Lung (tissue), 12 donors: ENCODE data around the gene U2SURP. TPM values are rescaled to one million over a fixed set of nuclear protein-coding genes. Genes with fewer than 3 reads are reported as not detected.

Experiments
- ATAC-seq: fragments of 200-7000 bp; cut with Tn5 transposase; one replicate; pipeline ENCODE4 v1.9.1; 2020; ENCODE audit warnings: moderate number of reproducible peaks; ENCODE audit not compliant: insufficient read depth, low FRiP score
- DNase-seq, 3 donors: peaks; one replicate each; pipeline ENCODE4 v3.0.0-alpha.2; 2013 to 2017
- H3K27ac ChIP-seq, 2 donors: one replicate each; pipeline ENCODE4 v1.5.1; 2013; ENCODE audit warnings: mild to moderate bottlenecking in 2 of 2, moderate library complexity in 2 of 2, control low read depth in 1 of 2, inconsistent platforms in 1 of 2, low read depth in 1 of 2, low read length in 1 of 2
- H3K27me3 ChIP-seq, 3 donors: one replicate each; pipeline ENCODE4 v1.5.1; 2013; ENCODE audit warnings: low read length in 2 of 3; ENCODE audit not compliant: control insufficient read depth in 3 of 3, insufficient read depth in 3 of 3
- H3K36me3 ChIP-seq, 4 donors: one replicate each; pipeline ENCODE4 v1.5.1; 2013; ENCODE audit warnings: low read length in 4 of 4, mild to moderate bottlenecking in 1 of 4, moderate library complexity in 1 of 4; ENCODE audit not compliant: control insufficient read depth in 4 of 4, insufficient read depth in 4 of 4
- H3K4me1 ChIP-seq, 5 donors: one replicate each; pipeline ENCODE4 v1.5.1; 2013; ENCODE audit warnings: low read length in 5 of 5, mild to moderate bottlenecking in 2 of 5, moderate library complexity in 1 of 5; ENCODE audit not compliant: control insufficient read depth in 5 of 5, insufficient read depth in 5 of 5
- H3K4me3 ChIP-seq: one replicate; pipeline ENCODE4 v1.5.1; 2013; ENCODE audit warnings: mild to moderate bottlenecking, control low read depth, moderate library complexity
- H3K9ac ChIP-seq, 2 donors: one replicate each; pipeline ENCODE4 v1.5.1; 2013; ENCODE audit warnings: low read length in 2 of 2, control low read depth in 1 of 2; ENCODE audit not compliant: insufficient read depth in 1 of 2
- H3K9me3 ChIP-seq, 4 donors: one replicate each; pipeline ENCODE4 v1.5.1; 2013; ENCODE audit warnings: low read length in 3 of 4, mild to moderate bottlenecking in 1 of 4, moderate library complexity in 1 of 4; ENCODE audit not compliant: control insufficient read depth in 4 of 4, insufficient read depth in 3 of 4
- WGBS, 2 donors: extraction: QIAGEN DNeasy Blood & Tissue Kit; methylation state at CpG; one replicate each; pipeline ENCODE4 v1.1.7; 2013; 5-methylcytosine and 5-hydroxymethylcytosine counted together
- polyA plus RNA-seq, 2 donors: library from polyadenylated mRNA; stranded (reverse); fragments of 200-250 nt; gene quantifications; one replicate each; pipeline ENCODE4 v1.2.1, GENCODE V29; 2013
- total RNA-seq, 2 donors: library from RNA; depleted of rRNA in 1 of 2; stranded (reverse); fragments of >200 nt in 1 of 2; gene quantifications; one replicate each; pipeline ENCODE4 v1.2.1, GENCODE V29; 2014 to 2021
- TF ChIP-seq, protein P1 (sequence below): IDR thresholded peaks from 2 replicates; pipeline ENCODE4 v1.5.1; 2012; ENCODE audit warnings: mild to moderate bottlenecking; ENCODE audit errors: control extremely low read depth, extremely low read depth
- donor health status: control.
- donor health status: control.
- donor health status: Bipolar disorder and iron deficiency.
- donor health status: healthy.
- donor health status: DM: yes; HTN: yes; CAD: no.

Gene U2SURP
- total and polyA plus RNA-seq, 4 donors = 25.7 to 167 (median 46.2) TPM

DNA sequence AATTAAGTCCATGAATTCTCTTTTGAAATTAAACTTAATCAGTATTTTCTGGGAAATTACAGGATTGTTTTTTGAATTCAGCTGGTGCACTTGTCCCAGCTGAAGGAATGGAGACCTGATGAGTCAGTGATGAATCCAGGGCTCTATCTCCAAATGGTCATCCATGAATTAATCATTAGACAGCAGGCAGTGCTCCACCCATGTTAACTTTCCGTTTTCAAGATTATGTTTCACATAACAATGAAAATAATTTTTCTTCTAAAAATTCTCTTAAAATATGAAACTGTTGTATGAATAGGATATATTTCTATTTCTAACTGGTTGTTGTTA is 24.0 kb upstream of the U2SURP start:
- WGBS, 2 donors = 83 to 91% methylated on average over 1 of the region's 1 CpG
- Histone ChIP-seq H3K9me3 (peaks cover 0 to under 1% (median 0%) of the 10 kb centered on the region in 4 donors), H3K36me3 (no peaks in the 10 kb centered on the region), H3K4me3 (no peak overlapping the region), H3K9ac (no peak overlapping the region), H3K27ac (peak overlapping the region in 1 of 2 donors; percentile 55), H3K4me1 (peaks cover 0 to 2% (median 0%) of the 10 kb centered on the region in 5 donors), H3K27me3 (peaks cover 0 to 6% (median 2%) of the 10 kb centered on the region in 3 donors)
- ATAC-seq (no peak), DNase-seq (no peak)
- TF ChIP-seq, protein P1, sequence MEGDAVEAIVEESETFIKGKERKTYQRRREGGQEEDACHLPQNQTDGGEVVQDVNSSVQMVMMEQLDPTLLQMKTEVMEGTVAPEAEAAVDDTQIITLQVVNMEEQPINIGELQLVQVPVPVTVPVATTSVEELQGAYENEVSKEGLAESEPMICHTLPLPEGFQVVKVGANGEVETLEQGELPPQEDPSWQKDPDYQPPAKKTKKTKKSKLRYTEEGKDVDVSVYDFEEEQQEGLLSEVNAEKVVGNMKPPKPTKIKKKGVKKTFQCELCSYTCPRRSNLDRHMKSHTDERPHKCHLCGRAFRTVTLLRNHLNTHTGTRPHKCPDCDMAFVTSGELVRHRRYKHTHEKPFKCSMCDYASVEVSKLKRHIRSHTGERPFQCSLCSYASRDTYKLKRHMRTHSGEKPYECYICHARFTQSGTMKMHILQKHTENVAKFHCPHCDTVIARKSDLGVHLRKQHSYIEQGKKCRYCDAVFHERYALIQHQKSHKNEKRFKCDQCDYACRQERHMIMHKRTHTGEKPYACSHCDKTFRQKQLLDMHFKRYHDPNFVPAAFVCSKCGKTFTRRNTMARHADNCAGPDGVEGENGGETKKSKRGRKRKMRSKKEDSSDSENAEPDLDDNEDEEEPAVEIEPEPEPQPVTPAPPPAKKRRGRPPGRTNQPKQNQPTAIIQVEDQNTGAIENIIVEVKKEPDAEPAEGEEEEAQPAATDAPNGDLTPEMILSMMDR = no peak

DNA sequence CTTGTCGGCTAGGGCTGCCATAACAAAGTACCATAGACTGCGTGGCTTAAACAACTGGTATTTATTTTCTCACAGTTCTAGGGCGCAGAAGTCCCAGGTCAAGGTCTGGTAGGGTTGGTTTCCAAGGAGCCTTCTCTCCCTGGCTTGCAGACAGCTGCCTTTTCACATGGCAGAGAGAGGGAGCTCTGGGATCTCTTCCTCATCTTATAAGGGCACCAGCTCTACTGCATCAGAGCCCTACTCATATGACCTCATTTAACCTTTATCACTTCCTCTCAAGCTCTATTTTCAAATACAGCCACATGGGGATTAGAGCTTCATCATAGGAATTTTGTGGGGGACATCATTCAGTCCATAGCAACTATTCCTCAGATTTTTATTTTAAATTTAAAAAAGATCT is 20.3 kb upstream of the U2SURP start:
- no peak overlapping the region for H3K9ac ChIP-seq
- no peak overlapping the region for H3K27ac ChIP-seq
- no peaks in the 10 kb centered on the region for H3K36me3 ChIP-seq
- DNase-seq (no peak), ATAC-seq (no peak)
- 62 to 76% methylated on average over 3 of the region's 3 CpGs for WGBS, 2 donors
- no peaks in the 10 kb centered on the region for H3K9me3 ChIP-seq
- TF ChIP-seq, protein P1 = no peak
- peaks cover 0 to 2% (median 0%) of the 10 kb centered on the region in 5 donors for H3K4me1 ChIP-seq
- peaks cover 0 to 11% (median 7%) of the 10 kb centered on the region in 3 donors for H3K27me3 ChIP-seq
- H3K4me3 ChIP-seq = no peak overlapping the region

DNA sequence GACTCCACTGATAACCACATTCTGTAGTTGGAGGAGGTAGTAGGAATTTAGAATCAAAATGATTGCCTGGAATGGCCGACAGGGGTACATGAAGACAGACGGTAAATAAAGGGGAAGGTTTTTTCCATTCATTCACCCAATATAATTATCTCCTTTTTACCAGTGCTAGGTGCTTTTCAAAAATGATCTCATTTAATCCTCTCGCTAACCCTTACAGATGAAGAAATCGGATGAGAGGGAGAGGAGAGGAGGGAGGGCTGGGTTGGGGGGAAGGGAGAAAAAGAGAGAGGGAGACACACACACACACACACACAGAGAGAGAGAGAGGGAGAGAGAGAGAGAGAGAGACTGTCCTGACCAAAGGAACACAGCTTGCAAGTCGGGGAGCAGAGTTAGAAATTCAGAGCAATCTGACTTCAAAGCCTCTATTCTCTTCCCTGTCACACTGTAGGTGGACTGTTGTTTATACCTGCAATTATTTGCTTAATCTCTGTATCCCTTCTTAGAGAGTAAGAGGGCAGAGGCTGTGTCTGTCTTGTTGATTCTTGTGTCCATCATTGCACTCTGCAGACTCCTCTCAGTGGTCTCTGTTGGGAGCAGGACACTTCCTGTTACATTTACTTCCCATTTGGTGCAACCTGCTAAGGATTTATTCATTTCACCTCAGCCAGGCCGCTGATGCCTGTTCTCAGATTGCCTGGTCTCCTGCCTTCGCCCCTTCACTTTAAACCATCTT is 19.2 kb upstream of the U2SURP start:
- WGBS, 2 donors = 50 to 63% methylated on average over 7 of the region's 7 CpGs
- TF ChIP-seq, protein P1 = no peak
- no peak overlapping the region for H3K9ac ChIP-seq
- no peak overlapping the region for H3K27ac ChIP-seq
- no peaks in the 10 kb centered on the region for H3K9me3 ChIP-seq
- no peaks in the 10 kb centered on the region for H3K36me3 ChIP-seq
- DNase-seq (no peak), ATAC-seq (no peak)
- H3K4me1 ChIP-seq = peaks cover 0 to 2% (median 0%) of the 10 kb centered on the region in 5 donors
- no peak overlapping the region for H3K4me3 ChIP-seq
- H3K27me3 ChIP-seq = peaks cover 0 to 11% (median 7%) of the 10 kb centered on the region in 3 donors

DNA sequence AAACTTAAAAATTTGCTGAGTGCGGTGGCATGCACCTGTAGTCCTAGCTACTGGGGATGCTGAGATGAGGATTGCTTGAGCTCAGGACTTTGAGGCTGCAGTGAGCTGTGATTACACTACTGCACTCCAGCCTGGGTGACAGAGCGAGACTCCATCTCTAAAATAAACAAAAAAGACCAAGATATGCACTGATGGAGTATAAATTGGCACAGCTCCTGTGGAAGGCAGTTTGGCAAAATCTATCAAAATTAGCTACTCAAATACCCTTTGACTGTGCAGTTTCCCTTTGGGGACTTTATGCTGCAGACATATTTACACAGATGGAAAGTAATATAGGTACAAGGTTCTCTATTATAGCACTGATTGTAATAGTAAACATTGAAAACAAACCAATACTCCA is 18.1 kb upstream of the U2SURP start:
- TF ChIP-seq, protein P1 = no peak
- WGBS, 2 donors = 77 to 79% methylated on average over 2 of the region's 2 CpGs
- no peaks in the 10 kb centered on the region for H3K9me3 ChIP-seq
- no peak overlapping the region for H3K4me3 ChIP-seq
- H3K27me3 ChIP-seq = peaks cover 0 to 11% (median 7%) of the 10 kb centered on the region in 3 donors
- H3K27ac ChIP-seq = no peak overlapping the region
- DNase-seq (no peak), ATAC-seq (no peak)
- no peaks in the 10 kb centered on the region for H3K36me3 ChIP-seq
- no peak overlapping the region for H3K9ac ChIP-seq
- peaks cover 0 to 8% (median 0%) of the 10 kb centered on the region in 5 donors for H3K4me1 ChIP-seq
